ENCODE data around the gene PDIA4. TPM values are rescaled to one million over a fixed set of nuclear protein-coding genes. Genes with fewer than 3 reads are reported as not detected.

The PDIA4 gene
- total RNA-seq, 1 donor from 2014 or later: 169 TPM

DNA sequence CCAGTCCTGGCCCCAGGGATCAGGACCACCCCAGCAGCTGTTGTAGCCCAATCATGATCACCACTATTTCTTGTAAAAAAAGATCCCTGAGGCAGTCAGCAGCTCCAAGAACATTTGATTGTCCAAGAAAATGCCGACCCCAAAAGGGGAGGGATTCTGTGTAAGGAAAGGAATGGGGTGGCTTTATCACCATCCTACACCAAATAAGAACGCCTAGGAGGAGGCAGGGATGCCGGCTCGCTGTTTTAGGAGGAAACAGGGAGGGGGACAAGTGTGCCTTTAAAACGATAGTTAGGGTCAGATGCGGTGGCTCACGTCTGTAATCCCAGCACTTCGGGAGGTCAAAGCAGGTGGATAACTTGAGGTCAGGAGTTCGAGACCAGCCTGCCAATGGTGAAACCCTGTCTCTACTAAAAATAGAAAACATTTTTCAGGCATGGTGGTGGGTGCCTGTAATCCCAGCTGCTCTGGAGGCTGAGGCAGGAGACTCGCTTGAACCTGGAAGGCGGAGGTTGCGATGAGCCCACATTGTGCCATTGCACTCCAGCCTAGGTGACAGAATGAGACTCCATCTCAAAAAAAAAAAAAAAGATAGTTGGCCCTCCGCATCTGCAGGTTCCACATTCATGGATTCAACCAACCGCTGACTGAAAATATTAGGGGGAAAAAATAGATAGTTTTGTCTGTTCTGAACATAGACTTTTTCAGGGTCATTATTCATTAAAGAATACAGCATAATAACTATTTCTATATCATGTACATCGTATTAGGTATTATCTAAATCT lies 63.6 kb downstream of the PDIA4 start:
- no peaks in the 10 kb centered on the region for H3K9me3 Mint-ChIP-seq
- TF ChIP-seq, protein P1, sequence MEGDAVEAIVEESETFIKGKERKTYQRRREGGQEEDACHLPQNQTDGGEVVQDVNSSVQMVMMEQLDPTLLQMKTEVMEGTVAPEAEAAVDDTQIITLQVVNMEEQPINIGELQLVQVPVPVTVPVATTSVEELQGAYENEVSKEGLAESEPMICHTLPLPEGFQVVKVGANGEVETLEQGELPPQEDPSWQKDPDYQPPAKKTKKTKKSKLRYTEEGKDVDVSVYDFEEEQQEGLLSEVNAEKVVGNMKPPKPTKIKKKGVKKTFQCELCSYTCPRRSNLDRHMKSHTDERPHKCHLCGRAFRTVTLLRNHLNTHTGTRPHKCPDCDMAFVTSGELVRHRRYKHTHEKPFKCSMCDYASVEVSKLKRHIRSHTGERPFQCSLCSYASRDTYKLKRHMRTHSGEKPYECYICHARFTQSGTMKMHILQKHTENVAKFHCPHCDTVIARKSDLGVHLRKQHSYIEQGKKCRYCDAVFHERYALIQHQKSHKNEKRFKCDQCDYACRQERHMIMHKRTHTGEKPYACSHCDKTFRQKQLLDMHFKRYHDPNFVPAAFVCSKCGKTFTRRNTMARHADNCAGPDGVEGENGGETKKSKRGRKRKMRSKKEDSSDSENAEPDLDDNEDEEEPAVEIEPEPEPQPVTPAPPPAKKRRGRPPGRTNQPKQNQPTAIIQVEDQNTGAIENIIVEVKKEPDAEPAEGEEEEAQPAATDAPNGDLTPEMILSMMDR (IDR thresholded peaks at IDR 0.05; ENCODE audit: unreplicated experiment): no peak
- peak overlapping the region; percentile 96 for H3K27ac Mint-ChIP-seq
- no peaks in the 10 kb centered on the region for H3K27me3 Mint-ChIP-seq (ENCODE audit: low read depth)
- peaks cover 12% of the 10 kb centered on the region for H3K4me1 Mint-ChIP-seq
- H3K4me3 Mint-ChIP-seq: peak overlapping the region; percentile 96
- DNase-seq (ENCODE audit: low spot score in 2 of 2, unreplicated experiment in 2 of 2): no peak
- H3K36me3 Mint-ChIP-seq: no peaks in the 10 kb centered on the region

DNA sequence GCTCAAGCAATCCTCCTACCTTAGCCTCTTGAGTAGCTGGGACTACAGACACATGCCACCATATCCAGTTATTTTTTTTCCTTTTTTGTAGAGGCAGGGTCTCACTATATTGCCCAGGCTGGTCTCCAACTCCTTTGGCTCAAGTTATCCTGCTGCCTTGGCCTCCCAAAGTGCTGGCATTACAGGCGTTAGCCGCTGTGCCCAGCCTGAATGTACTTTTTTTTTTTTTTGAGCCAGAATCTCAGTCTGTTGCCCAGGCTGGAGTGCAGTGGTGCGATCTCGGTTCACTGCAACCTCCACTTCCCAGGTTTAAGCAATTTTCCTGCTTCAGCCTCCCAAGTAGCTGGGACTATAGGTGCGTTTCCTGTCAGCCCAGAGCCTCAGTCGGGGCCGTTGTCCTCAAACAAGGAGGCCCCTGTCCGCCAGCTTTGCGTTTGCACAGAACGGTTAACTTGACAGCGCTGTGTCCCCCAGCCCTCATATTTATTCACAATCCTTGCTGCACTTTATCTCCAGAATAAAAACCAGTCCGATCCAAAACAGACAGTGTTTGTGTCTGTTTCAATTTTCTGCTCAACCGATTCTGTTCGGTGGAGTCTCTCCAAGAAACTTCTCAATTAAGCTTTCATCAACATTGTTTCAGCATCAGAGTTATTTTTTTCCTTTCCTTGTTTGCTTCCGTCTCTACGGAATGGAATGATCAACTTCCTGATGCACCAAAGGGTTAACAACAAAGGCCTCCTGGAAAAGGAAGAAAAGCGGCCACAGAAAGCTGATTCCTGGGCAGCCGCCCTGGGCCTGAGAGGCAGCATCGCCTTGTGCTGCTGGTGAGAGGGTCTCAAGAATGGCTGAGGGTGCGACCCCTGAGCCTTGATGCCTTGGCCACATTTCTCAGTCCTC lies 64.5 kb downstream of the PDIA4 start:
- Mint-ChIP-seq H3K36me3 (no peaks in the 10 kb centered on the region), H3K4me1 (peaks cover 12% of the 10 kb centered on the region), H3K27ac (peak overlapping the region; percentile 96), H3K4me3 (peak overlapping the region; percentile 96), H3K27me3 (ENCODE audit: low read depth) (no peaks in the 10 kb centered on the region), H3K9me3 (no peaks in the 10 kb centered on the region)
- TF ChIP-seq, protein P1 (IDR thresholded peaks at IDR 0.05; ENCODE audit: unreplicated experiment): no peak
- DNase-seq (ENCODE audit: low spot score in 2 of 2, unreplicated experiment in 2 of 2): no peak

DNA sequence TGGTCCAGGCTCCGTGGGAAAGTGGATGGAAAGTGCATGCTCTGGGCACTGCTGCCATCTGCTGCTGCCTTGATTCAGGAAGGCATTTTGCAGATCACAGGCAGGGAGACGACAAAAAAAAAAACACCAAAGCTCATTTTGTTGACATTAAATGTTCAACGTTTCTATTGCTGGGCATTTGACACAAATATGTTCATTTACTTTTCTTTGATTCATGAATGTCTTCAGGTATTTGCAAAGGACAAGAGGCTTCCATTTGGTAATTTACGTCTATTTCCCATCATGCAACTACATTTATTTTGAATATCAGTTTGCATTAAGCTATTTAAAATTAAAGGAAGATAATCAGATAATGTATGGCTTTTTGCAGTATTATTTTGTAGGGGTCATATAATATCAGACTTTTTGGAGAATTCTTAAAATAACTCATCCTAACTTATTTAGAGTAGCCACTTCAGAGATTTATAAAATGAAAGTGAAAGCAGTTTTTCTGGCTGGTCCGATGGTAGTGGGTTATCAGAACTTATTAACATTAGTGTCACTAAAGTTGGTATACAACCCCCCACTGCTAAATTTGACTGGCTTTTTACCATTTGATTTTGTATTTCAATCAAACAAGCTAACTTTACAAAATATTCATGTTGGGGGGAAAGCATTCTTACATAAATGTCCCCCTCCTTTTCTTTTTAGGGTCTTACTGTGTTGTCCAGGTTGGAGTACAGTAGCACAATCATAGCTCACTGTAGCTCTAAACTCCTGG lies 65.3 kb downstream of the PDIA4 start:
- TF ChIP-seq, protein P1 (IDR thresholded peaks at IDR 0.05; ENCODE audit: unreplicated experiment): peak; percentile 47
- peak overlapping the region; percentile 96 for H3K4me3 Mint-ChIP-seq
- no peaks in the 10 kb centered on the region for H3K27me3 Mint-ChIP-seq (ENCODE audit: low read depth)
- H3K36me3 Mint-ChIP-seq: no peaks in the 10 kb centered on the region
- H3K27ac Mint-ChIP-seq: peak overlapping the region; percentile 96
- DNase-seq (ENCODE audit: low spot score in 2 of 2, unreplicated experiment in 2 of 2): peak in 1 of 2 experiments; percentile 63
- H3K4me1 Mint-ChIP-seq: peaks cover 12% of the 10 kb centered on the region
- no peaks in the 10 kb centered on the region for H3K9me3 Mint-ChIP-seq

DNA sequence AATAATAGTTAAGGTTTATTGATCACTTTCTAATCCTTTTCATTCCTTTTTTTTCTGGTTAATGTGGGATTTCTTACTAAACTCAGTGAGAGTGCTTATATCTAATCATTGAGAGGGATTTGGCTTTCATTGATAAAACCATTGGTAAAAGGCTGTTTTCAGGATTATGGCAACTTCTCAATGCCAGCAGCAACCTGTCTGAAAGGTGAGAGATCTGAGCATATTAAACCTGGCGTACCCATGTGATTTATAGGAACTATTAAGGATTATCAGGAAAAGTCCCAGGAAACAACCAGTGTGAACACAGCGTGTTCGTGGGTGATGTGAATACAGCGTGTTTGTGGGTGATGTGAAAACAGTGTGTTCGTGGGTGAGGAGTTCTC lies 65.9 kb downstream of the PDIA4 start:
- H3K36me3 Mint-ChIP-seq: no peaks in the 10 kb centered on the region
- peaks cover 12% of the 10 kb centered on the region for H3K4me1 Mint-ChIP-seq
- peak overlapping the region; percentile 96 for H3K27ac Mint-ChIP-seq
- no peaks in the 10 kb centered on the region for H3K27me3 Mint-ChIP-seq (ENCODE audit: low read depth)
- no peaks in the 10 kb centered on the region for H3K9me3 Mint-ChIP-seq
- DNase-seq (ENCODE audit: low spot score in 2 of 2, unreplicated experiment in 2 of 2): no peak
- peak overlapping the region; percentile 96 for H3K4me3 Mint-ChIP-seq
- TF ChIP-seq, protein P1 (IDR thresholded peaks at IDR 0.05; ENCODE audit: unreplicated experiment): no peak

DNA sequence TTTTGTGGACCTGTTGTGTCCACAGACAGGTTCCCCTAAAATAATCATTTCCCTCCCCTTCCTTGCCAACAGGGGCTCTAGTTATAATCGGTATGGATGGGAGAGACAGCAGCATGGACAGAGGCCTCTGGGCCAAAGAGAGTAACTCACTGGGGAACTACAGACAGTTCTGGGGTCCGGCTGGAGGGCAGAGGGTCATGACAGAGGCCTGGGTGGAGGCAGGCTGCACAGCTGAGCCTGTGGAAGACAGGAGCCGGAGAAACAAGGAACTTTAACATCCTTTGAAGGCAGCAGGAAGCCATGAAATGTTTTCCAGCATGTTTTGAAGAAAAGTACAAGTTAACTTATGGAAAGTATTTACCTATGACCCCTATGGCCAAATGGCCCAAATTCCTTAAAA lies 68.6 kb downstream of the PDIA4 start:
- H3K9me3 Mint-ChIP-seq: no peaks in the 10 kb centered on the region
- DNase-seq (ENCODE audit: low spot score in 2 of 2, unreplicated experiment in 2 of 2): no peak
- H3K36me3 Mint-ChIP-seq: no peaks in the 10 kb centered on the region
- no peak overlapping the region for H3K4me3 Mint-ChIP-seq
- H3K4me1 Mint-ChIP-seq: peaks cover 9% of the 10 kb centered on the region
- TF ChIP-seq, protein P1 (IDR thresholded peaks at IDR 0.05; ENCODE audit: unreplicated experiment): no peak
- H3K27me3 Mint-ChIP-seq (ENCODE audit: low read depth): no peaks in the 10 kb centered on the region
- H3K27ac Mint-ChIP-seq: no peak overlapping the region

All from mesothelial cell of epicardium (in vitro differentiated cells).